ENCODE measurements around the gene SCYL1. TPM values are rescaled to one million over a fixed set of nuclear protein-coding genes. Genes with fewer than 3 reads are reported as not detected.
"Not testable (repeated sequence)": the region's sequence is repeated elsewhere in the genome, so short reads cannot be mapped to it uniquely, and the experiment has no call there.

Gene SCYL1
- total RNA-seq, 2 donors from 2014 or later, result 55.0 to 62.3 TPM

GRCh38 chr11:65562788-65563187 lies 37.9 kb downstream of the SCYL1 start:
- 84 to 93% methylated on average over 9 of the region's 9 CpGs for WGBS, 2 donors
- H3K4me3 ChIP-seq, result no peak overlapping the region
- no peak for ATAC-seq

GRCh38 chr11:65563601-65564000 lies 38.7 kb downstream of the SCYL1 start:
- no peak overlapping the region for H3K4me3 ChIP-seq
- 88 to 98% methylated on average over 4 of the region's 4 CpGs for WGBS, 2 donors
- no peaks in the 10 kb centered on the region for H3K27me3 ChIP-seq
- H3K9me3 ChIP-seq, result no peaks in the 10 kb centered on the region
- peaks cover 35% of the 10 kb centered on the region for H3K4me1 ChIP-seq
- DNase-seq (no peak), ATAC-seq (no peak)
- H3K36me3 ChIP-seq (replicated peaks in 1 of 2; ENCODE audit: insufficient read depth in 1 of 2, low read depth in 2 of 2), result no peaks in the 10 kb centered on the region
- intact Hi-C loops (cut with DNase I), result no loop called here
- TF ChIP-seq POLR2A (IDR thresholded peaks at IDR 0.05), result no peak
- no peak for TF ChIP-seq CTCF (IDR thresholded peaks at IDR 0.05)
- no peak overlapping the region for H3K27ac ChIP-seq

More at GRCh38 chr11:65562788-65563187, 37.9 kb downstream of the SCYL1 start:
- intact Hi-C loops (cut with DNase I), result no loop called here
- Histone ChIP-seq H3K36me3 (replicated peaks in 1 of 2; ENCODE audit: insufficient read depth in 1 of 2, low read depth in 2 of 2) (no peaks in the 10 kb centered on the region), H3K9me3 (no peaks in the 10 kb centered on the region), H3K4me1 (peaks cover 29% of the 10 kb centered on the region), H3K27ac (no peak overlapping the region), H3K27me3 (no peaks in the 10 kb centered on the region)
- DNase-seq, result no peak
- no peak for TF ChIP-seq POLR2A (IDR thresholded peaks at IDR 0.05)

GRCh38 chr11:65564879-65565559 lies 40.1 kb downstream of the SCYL1 start:
- DNase-seq; H3K4me3 ChIP-seq; H3K36me3 ChIP-seq (replicated peaks in 1 of 2; ENCODE audit: insufficient read depth in 1 of 2, low read depth in 2 of 2); H3K9me3 ChIP-seq; ATAC-seq; H3K27me3 ChIP-seq; H3K27ac ChIP-seq; intact Hi-C loops (cut with DNase I): not testable (repeated sequence)
- peaks cover 30% of the 10 kb centered on the region for H3K4me1 ChIP-seq
- 84 to 86% methylated on average over 10 to 12 of the region's 12 CpGs for WGBS, 2 donors

- no peak for ATAC-seq
- 79 to 88% methylated on average over 7 of the region's 7 CpGs for whole genome bisulfite sequencing, 2 donors
- no peak for TF ChIP-seq POLR2A (IDR thresholded peaks at IDR 0.05)
- no peak for TF ChIP-seq CTCF (IDR thresholded peaks at IDR 0.05)
- H3K9me3 ChIP-seq, result no peaks in the 10 kb centered on the region
- no peaks in the 10 kb centered on the region for H3K27me3 ChIP-seq
- no peak overlapping the region for H3K27ac ChIP-seq
- H3K36me3 ChIP-seq (replicated peaks in 1 of 2; ENCODE audit: insufficient read depth in 1 of 2, low read depth in 2 of 2), result no peaks in the 10 kb centered on the region
- H3K4me3 ChIP-seq, result no peak overlapping the region
- DNase-seq, result no peak
- peaks cover 25% of the 10 kb centered on the region for H3K4me1 ChIP-seq
- intact Hi-C loops (cut with DNase I), result no loop called here
Observed at GRCh38 chr11:65565624-65566453, 41.0 kb downstream of the SCYL1 start.

GRCh38 chr11:65569164-65569972 lies 44.5 kb downstream of the SCYL1 start:
- Histone ChIP-seq H3K4me3 (peak overlapping the region; percentile 71 to 77), H3K4me1 (peaks cover 51% of the 10 kb centered on the region), H3K27ac (peak overlapping the region; percentile 72 to 94 (median 90)), H3K27me3 (no peaks in the 10 kb centered on the region), H3K9me3 (no peaks in the 10 kb centered on the region), H3K36me3 (replicated peaks in 1 of 2; ENCODE audit: insufficient read depth in 1 of 2, low read depth in 2 of 2) (no peaks in the 10 kb centered on the region)
- DNase-seq (peak in 1 of 4 donors; percentile 7), ATAC-seq (no peak)
- intact Hi-C loops (cut with DNase I), result no loop called here
- WGBS, 2 donors, result 5 to 6% methylated on average over 22 to 28 of the region's 28 CpGs
- no peak for TF ChIP-seq POLR2A (IDR thresholded peaks at IDR 0.05)
- TF ChIP-seq CTCF (IDR thresholded peaks at IDR 0.05), result no peak

Data from body of pancreas (tissue), 4 donors.